Transverse colon (tissue), 3 donors: Measurements from ENCODE around the gene ACSS1.

Experiments
- CTCF ChIP-seq, 5 experiments: fragments of 200-600 bp in 3 of 5; fragments of 450-650 bp in 2 of 5; sonication (generic) in 3 of 5; IDR thresholded peaks; 1 replicate in 2 of 5; 2 replicates in 3 of 5; pipeline ENCODE4 v1.5.1; 2016 to 2017; ENCODE audit warnings: antibody characterized with exemption in 5 of 5, inconsistent platforms in 3 of 5, mild to moderate bottlenecking in 2 of 5, moderate library complexity in 1 of 5
- POLR2A ChIP-seq: fragments of 450-650 bp; IDR thresholded peaks from one replicate; pipeline ENCODE4 v1.6.1; 2016; ENCODE audit warnings: antibody characterized with exemption, mild to moderate bottlenecking, moderate library complexity

- TF ChIP-seq POLR2A (no peak), CTCF (IDR thresholded peaks at IDR 0.05) (no peak)
Measured at GRCh38 chr20:25007491-25008305, 50.2 kb downstream of the ACSS1 start.
